NCI-H1436 (cell line): ENCODE measurements around the gene ZNF444.

Experiments
- DNase-seq: peaks from one replicate; lab custom pipeline; 2025; lab: John Stamatoyannopoulos, UW

Gene ZNF444

DNA sequence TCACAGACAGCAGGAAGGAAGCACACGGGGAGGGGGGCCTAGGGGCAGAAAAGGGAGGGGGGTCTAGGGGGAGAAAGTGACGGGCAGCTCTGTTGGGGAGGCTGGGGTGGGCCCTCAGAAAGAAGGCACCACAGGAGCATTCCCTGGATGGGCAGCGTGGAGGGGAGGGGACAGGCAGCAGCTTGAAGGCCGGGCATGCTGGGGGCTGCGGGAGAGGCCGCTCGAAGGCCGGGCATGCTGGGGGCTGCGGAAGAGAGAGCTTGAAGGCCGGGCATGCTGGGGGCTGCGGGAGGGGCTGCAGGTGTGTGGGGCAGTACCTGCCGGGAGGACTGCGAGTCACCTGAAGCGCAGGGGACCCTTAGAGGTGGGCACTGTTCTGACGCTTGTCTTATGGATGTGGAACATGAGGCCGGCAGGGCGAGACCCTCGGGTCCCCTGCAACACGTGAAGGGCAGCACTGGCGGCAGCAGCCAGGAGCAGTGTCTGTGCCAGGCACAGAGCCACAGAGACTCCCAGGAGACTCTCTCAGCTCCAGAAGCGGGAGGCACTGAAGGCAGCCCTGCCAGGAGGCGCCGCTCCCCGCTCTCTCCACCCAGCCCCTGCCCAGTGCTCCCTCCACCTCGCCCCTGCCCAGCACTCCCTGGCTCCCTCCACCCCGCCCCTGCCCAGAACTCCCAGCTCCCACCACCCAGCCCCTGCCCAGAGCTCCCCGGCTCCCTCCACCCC is 33.3 kb upstream of the ZNF444 start:
- DNase-seq: peak; percentile 15

DNA sequence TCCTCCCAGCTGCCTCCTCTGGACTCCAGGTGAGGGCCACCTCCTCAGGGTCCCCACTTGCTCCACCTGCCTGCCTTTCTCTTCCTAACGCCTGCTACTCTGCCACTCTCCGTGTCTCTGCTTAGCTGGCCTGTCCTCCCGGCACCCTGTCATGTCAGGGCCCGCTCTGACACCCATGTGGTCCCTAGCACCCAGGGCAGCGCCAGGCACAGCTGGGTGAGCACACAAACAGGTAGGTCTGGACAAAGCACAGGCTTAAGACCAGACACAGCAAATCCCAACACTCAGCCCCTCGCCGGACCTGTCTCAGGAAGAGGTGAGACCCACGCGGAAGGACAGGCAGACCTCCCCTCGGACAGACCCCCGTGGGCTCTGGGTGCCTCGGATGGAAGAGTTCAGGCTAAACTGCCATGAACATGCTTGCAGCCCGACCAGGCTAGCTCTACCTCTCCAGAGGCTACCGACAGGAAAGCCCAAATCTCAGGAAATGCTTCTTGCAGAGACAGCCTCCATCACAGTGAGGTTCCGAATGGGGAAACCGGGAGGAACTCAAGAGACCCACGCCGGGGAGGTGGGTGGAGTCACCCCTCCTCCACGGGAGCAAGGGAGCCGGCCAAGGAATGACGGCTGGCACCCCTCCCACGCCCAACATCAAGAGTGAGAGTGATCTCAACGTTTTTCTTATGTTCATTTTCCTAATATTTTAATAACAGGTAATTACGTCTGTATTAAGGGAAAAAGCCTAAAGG is 32.5 kb upstream of the ZNF444 start:
- DNase-seq: no peak

DNA sequence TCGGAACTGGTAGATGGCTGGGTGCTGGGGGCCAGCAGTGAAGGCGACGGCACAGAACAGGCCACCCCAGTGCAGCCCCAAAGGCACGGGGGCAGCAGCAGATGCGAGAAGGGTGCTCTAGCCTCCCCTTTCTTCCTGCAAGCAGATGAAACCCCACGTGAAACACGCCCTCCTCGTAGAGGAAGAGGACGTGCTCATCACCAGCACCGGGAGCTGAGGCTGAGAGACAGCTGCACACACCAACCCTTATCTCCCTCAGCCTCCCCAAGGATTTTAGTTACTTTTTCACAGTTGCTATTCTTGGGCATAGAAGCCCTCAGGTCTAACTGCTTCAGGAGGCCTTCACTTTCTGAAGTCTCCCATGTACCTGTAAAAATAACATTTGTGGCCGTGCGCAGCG is 31.9 kb upstream of the ZNF444 start:
- no peak for DNase-seq

- no peak for DNase-seq
Observed at GRCh38 chr19:56110515-56111448, 30.3 kb upstream of the ZNF444 start.

DNA sequence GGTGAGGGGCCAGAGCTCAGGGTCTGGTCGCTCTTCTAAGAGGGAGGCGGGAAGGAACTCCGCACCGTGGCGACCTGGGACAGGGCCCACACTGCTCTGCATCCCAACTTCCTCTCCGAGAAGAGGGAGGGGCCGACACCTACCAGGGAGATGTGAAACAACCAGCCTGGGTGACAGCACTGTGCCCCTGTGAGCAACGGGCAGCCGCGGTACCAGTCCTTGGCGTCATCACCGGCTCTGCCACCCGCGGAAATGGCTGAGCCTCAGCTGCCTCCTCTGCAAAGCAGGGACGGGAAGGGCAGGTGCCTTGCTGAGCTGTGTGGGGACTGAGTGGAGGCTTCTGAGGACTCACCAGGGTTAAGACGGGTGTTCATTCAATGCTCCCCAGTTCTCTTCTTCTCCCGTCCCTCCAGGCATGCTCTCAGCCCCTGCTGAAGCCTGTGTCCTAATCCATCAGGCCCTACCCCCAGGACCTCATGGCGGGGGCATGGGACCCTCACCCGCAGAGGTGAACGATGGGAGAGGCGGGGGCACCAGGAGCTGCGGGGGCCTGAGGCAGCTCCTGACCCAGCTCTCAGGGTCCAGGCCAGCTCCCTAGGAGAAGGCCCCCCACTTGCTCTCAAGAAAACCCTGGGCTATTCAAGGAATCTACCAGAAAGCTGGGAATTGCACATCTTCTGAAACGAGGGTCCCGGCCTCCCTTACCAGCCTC is 29.3 kb upstream of the ZNF444 start:
- DNase-seq: peak; percentile 82

- DNase-seq: peak; percentile 93
Observed at GRCh38 chr19:56112313-56112709, 28.8 kb upstream of the ZNF444 start.

DNA sequence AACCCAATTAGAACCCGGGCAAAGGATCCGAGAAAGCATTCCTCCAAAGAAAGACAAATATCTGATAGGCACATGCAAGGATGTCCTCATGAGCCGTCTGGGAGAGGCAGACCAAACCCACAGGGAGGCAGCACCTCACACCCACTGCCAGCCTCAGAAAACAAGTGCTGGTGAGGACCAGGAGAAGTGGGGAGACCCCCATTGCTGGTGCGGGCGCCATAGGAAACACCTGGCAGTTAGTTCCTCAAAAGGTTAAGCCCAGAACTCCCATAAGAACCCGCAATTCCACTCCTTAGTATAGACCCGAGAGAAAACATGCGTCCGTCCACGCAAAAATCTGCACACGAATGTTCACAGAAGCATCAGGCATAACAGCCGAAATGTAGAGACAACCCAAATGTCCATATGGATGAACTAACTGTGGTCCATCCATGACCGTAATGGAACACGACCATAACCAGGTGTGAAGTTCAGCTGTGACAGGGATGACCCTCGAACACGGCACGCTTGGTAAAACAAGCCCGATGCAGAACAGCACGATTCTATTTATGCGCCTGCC is 27.9 kb upstream of the ZNF444 start:
- no peak for DNase-seq

DNA sequence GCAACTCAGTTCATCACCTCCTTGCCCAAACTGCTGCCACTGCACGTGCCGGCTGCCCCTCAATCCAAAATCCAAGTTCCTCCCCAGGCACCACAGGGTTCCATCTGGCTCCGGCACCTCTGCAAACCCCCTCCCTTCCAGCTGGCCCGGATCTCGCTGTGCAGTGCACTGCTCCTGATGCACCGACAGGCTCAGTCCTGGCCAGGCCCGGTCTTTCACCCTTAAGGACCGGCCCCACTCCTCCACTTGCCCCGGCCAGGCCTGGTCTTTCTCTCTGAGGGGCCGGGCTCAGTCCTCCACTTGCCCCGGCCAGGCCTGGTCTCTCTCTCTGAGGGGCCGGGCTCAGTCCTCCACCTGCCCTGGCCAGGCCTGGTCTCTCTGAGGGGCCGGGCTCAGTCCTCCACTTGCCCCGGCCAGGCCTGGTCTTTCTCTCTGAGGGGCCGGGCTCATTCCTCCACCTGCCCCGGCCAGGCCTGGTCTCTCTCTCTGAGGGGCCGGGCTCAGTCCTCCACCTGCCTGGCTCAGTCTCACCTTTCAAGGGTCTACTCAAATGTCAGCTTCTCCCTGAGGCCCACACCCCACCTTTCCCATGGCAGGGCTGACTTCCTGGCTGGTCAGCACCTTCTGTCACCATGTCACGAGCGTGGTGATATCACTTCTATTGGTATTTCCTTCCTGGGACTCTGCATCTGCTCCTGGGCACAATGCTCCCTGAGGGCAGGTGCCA is 26.9 kb upstream of the ZNF444 start:
- DNase-seq: no peak

GRCh38 chr19:56114778-56115110 is 26.3 kb upstream of the ZNF444 start:
- DNase-seq: no peak

DNA sequence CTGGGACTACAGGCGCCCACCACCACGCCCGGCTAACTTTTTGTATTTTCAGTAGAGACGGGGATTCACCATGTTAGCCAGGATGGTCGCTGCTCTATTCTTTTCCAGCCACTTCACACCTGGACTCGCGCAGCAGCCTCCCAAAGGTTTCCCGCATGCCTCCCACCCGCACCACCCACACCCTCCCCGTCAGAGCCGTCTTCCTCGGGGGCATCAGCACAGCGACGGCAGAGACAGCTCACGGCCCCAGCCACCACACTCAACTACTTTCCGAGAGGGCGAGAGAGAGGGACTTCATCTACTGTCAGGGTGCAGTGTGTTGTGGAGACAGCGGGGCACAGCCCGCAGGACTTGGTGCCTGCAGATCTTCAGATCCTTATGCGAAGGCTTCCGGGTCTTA is 25.6 kb upstream of the ZNF444 start:
- DNase-seq: no peak

- DNase-seq: no peak
Observed at GRCh38 chr19:56116606-56117005, 24.5 kb upstream of the ZNF444 start.

DNA sequence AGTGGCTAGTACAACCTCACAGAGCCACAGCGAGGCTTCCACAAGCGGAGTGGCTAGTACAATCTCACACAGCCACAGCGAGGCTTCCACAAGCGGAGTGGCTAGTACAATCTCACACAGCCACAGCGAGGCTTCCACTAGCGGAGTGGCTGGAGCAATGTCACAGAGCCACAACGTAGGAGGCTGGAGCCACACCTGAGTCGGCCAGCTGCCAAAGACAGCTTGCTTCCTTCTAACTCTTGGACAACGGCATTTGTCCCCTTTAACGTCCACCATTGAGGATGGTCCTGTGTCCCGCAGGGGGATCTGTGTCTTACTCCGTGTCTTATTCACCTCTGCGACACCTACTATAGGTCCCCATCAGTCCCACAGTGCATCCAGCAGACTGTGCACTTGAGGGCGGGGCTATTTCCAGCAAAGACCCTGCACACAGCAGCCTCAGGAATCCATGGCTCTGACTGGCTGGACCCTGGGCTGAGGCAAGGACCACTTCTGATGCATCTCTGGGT is 23.7 kb upstream of the ZNF444 start:
- no peak for DNase-seq

DNA sequence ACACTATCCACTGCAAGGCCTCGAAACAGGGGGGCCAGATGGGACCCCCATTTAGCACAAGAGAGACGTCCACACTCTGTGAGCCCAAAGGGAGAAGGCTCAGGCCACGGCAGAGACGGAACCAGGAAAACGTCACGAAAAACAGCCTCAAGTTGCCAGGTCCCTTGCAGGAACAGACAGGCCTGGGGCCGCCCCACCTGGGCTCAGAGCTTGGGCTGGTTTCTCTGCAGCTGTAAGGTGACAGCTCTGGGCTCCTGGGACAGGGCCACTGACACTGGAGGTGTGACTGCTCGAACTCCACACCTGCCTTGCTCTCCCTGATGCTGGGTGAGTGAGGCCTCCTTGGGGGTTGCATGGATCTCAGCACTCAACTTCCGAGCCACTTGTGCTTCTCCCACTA is 23.2 kb upstream of the ZNF444 start:
- DNase-seq: no peak

- no peak for DNase-seq
Observed at GRCh38 chr19:56118666-56119581, 22.2 kb upstream of the ZNF444 start.

DNA sequence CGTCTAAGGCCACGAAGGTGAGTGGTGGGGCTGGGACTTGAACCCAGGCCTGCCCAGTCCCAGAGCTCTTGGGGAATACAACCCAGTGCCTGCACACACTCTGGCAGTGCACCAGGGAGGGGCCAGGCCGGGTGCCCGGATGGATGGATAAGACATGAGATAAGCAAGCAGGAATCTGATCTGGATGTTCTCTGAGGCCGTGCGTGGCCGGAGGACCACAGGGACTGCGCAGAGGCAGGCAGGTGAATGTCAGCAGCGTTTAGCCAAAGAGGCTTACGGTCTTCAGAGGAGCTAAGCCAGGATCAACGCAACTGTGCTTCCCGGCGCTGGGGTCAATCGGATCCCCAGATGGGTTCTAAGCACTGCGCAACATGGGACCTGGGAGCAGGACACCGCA is 21.5 kb upstream of the ZNF444 start:
- no peak for DNase-seq

DNA sequence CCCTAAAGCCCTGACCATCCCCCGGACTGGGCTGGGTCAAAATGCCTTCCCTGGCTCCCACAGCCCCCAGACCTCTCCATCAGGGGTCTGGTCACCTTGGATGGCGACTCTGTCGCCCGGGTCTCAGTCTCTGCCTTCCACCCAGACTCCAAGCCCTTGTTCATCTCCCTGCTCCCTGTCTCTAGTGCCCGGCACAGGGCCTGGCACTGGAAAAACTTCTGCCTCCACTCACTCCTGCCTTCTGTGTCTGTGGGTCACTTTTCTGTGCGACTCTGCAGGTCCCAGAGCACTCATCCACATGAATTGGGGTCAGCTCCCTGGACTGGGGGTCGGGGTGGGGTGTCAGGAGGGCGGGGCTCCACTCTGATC is 21.1 kb upstream of the ZNF444 start:
- DNase-seq: no peak

DNA sequence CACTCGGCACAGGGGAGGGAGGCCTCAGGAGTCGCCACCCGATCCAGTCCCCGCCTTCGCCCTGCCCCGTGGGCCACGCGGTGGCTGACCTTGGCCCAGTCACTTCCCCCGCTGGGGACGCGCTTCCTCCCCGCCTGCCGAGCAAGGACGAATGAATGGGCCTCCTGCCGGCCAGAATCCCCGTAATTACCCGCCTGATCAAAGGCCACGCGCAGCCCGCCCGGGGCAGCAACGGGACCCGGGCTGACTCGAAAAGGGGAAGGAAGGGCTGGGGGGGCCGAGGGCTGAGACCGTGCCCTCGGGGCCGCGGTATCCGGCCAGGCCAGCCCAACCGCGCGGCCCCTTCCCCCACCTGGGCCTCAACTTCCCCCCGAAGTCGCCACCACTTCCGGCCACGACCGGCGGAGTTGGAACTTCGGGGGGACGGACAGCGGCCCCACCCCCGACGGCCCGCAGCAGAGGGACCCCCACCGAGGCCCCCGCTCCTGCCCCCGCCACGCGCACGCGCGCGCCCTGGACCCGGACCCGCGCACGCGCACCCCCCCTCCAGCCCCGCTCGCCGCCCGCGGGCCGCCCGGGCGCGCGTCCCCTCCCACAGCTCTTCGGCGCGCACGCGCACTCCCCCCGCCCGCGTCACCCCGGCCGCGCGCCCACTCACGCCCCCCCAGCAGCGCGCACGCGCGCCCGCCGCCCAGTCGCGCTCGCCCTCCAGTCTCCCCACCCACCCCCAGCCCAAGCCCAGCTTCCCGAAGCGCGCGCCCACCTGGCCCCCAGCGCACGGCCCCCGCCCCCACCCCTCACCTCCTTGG is 20.5 kb upstream of the ZNF444 start:
- DNase-seq: peak; percentile 75

DNA sequence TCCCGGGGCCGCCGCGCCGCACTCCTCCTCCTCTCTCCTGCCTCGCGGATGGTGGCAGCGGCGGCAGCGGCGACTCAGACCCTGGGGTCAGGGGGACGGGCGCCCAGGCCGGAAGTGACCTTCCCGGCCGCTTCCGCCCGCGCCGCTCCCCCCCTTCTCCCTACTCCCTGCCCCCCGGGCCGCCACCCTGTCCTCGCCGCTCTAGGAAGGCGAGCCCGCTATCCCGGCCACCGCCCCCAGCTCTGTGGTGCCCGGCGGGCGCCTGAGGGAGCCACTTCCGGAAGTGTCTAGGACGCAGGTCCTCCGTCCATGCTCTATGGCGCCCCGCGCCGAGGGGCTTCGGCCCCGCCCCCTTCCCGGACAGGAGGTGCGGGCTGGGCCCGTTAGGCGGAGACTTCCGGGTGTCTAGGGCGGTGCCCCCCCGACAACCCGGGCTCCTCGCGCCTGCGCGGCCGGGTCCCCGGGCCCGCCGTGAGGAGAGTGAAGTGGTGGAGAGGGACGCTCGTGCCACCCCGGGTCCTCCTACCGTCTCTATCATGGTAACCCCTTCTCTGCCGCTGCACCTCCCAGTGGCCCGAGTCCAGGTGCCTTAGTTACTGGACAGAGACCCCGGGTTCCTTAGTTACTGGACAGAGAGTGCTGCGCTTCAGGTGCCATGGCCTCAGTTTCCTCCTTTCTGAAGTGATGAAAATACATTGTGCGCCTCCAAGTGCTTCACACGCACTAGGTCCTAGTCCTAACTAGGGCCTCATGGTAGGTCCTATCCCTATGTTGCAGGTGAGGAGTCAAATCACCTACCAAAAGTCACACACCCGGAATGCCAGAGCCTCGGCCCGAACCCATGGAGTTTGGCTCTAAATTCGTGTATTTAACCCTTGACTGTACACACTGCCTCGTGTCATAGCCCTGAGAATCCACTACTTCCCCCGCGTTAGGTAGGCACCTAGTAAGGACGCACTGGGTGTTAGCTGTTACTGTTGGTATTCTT is 19.6 kb upstream of the ZNF444 start, which contains the start of gene ZNF787:
TSS of gene ZNF787 (minus strand) at position 116 of the 988 bp plus-strand sequence. CDS start 18,078 bp downstream, outside the sequence.
- peak; percentile 99 for DNase-seq
